GM12874 (cell line): ENCODE results near the gene VWA3A.
A peak's percentile ranks its signal among the peaks of the same experiment; 100 is the strongest.

ENCODE experiments used
- TF ChIP-seq, protein P1 (sequence below): IDR thresholded peaks from 2 replicates; pipeline ENCODE4 v1.5.1; 2011; ENCODE audit warnings: low read depth, mild to moderate bottlenecking, control low read depth, low read length, moderate library complexity; ENCODE audit not compliant: insufficient read depth

VWA3A gene

DNA sequence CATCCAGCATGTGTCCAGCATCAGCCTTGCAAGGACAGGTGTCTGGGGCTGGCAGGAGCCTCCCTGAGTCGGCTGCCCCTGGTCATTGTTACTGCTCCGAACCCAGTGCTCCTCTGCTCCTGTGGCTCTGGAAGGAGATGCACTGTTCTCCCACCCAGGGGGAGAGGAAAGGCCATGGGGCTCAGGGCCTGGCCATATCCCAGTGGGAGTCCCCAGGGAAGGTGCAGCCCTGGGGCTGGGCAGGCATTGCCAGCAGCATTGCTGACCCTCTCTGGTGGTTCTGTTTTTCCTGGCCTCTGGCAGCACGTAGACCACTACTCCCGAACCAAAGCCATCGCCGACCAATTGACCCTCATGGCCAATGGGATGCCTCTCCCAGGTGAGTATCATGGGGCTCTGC, 79.6 kb downstream of the VWA3A start:
- TF ChIP-seq, protein P1, sequence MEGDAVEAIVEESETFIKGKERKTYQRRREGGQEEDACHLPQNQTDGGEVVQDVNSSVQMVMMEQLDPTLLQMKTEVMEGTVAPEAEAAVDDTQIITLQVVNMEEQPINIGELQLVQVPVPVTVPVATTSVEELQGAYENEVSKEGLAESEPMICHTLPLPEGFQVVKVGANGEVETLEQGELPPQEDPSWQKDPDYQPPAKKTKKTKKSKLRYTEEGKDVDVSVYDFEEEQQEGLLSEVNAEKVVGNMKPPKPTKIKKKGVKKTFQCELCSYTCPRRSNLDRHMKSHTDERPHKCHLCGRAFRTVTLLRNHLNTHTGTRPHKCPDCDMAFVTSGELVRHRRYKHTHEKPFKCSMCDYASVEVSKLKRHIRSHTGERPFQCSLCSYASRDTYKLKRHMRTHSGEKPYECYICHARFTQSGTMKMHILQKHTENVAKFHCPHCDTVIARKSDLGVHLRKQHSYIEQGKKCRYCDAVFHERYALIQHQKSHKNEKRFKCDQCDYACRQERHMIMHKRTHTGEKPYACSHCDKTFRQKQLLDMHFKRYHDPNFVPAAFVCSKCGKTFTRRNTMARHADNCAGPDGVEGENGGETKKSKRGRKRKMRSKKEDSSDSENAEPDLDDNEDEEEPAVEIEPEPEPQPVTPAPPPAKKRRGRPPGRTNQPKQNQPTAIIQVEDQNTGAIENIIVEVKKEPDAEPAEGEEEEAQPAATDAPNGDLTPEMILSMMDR, result no peak

DNA sequence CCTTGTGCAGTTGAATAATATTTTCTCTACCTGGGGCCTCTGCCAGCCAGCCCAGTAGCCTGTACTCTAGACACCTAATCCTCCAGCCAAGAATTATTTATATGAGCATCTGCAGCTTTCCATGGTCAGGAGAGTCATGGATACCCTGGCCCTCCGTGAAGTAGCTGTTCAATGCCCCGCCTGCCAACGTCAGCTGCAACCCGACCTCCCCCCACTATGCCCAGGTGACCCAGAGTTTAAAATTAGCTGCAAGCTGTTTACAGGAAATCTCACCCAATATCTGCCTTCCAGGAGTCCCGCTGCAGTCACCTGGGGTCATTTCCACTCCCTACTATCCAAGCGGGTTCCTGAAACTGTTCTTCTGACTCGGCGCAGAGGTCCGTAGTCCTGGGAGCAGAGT, 82.3 kb downstream of the VWA3A start:
- TF ChIP-seq, protein P1, result no peak

GRCh38 chr16:22177968-22178930, 85.9 kb downstream of the VWA3A start:
- TF ChIP-seq, protein P1, result no peak

DNA sequence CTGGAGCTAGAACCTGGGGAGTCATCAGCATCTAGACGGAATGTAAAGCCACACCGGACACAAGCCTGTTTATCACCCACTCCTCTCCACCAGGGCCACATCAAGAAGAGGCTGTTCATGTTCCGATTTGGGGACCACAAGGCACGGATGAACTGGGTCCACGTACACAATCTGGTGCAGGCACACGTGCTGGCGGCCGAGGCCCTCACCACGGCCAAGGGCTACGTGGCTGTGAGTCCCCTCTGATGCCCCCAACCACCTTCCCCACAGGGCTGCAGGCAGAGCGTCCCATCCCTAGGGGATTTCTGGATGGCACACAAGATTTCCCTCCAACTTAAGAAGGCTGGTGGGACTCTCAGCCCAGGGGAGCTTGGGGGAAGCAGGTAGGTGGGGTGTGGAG, 89.1 kb downstream of the VWA3A start:
- TF ChIP-seq, protein P1, result no peak

DNA sequence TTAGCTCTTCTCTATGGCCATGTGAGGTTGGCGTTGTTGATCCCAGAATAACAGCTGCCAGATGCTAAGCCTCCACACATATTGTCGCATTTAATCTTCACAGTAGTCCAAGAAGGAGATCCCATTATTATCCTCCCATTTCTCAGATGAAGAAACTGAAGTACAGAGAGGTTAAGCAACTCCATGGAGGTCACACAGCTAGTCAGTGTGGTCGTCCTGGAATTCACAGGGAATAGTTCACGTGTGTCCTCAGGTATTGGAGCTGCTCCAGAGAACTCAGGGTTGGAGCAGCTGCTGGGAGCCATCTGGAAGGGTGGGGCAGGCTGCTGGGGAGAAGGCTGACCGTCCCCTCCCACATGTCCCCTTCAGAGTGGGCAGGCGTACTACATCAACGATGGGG, 89.5 kb downstream of the VWA3A start:
- TF ChIP-seq, protein P1, result no peak

- TF ChIP-seq, protein P1, result no peak
Observed at GRCh38 chr16:22183335-22183734, 91.0 kb downstream of the VWA3A start.

DNA sequence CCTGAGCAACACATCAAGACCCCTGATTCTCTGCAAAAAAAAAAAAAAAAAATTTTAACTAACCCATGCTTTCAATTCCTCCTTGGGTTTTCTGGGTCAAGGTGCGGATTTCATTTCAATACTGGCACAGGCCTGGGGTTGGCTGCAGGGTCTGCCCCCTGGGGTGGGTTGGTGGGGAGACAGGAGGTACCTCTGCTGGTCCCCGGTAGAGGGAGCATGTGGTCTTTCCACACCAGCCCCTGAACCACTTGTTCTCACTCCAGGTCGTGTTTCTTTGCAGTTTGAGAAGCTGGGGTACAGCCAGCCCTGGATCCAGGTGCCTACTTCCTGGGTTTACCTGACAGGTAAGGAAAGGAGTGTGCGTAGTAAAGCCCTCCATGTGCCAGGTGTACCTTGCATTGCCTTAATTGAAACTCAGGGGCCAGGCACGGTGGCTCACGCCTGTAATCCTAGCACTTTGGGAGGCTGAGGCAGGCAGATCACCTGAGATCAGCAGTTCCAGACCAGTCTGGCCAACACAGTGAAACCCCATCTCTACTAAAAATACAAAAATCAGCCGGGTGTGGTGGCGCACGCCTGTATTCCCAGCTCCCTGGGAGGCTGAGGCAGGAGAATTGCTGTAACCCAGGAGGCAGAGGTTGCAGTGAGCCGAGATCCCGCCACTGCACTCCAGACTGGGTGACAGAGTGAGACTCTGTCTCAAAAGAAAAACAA, 91.7 kb downstream of the VWA3A start:
- TF ChIP-seq, protein P1, result peak; percentile 72
